ENCODE measurements around the gene CLPSL2. TPM values are rescaled to one million over a fixed set of nuclear protein-coding genes. Genes with fewer than 3 reads are reported as not detected.

The CLPSL2 gene
- total RNA-seq, 1 donor from 2014 or later = not detected

GRCh38 chr6:35754452-35755277 is 21.7 kb upstream of the CLPSL2 start:
- Histone ChIP-seq H3K27me3 (ENCODE audit: control insufficient read depth, insufficient read depth, low read length) (no peaks in the 10 kb centered on the region), H3K36me3 (ENCODE audit: control insufficient read depth, insufficient read depth, low read length) (no peaks in the 10 kb centered on the region), H3K4me3 (ENCODE audit: low read depth, low read length) (no peak overlapping the region)
- FAIRE-seq = no peak
- peak; percentile 30 for DNase-seq (ENCODE audit: low read depth)
- no peak for TF ChIP-seq CTCF (IDR thresholded peaks at IDR 0.05; ENCODE audit: insufficient read depth, low read length, severe bottlenecking)

- DNase-seq (ENCODE audit: low read depth) (no peak), FAIRE-seq (no peak)
- no peak overlapping the region for H3K4me3 ChIP-seq (ENCODE audit: low read depth, low read length)
- no peaks in the 10 kb centered on the region for H3K36me3 ChIP-seq (ENCODE audit: control insufficient read depth, insufficient read depth, low read length)
- no peaks in the 10 kb centered on the region for H3K27me3 ChIP-seq (ENCODE audit: control insufficient read depth, insufficient read depth, low read length)
- TF ChIP-seq CTCF (IDR thresholded peaks at IDR 0.05; ENCODE audit: insufficient read depth, low read length, severe bottlenecking) = no peak
Observed at GRCh38 chr6:35755278-35755924, 21.0 kb upstream of the CLPSL2 start.

GRCh38 chr6:35757456-35758123 is 18.8 kb upstream of the CLPSL2 start:
- no peak for FAIRE-seq

GRCh38 chr6:35759426-35759825 is 17.0 kb upstream of the CLPSL2 start:
- no peak for FAIRE-seq
- no peak for TF ChIP-seq CTCF (IDR thresholded peaks at IDR 0.05; ENCODE audit: insufficient read depth, low read length, severe bottlenecking)
- no peaks in the 10 kb centered on the region for H3K27me3 ChIP-seq (ENCODE audit: control insufficient read depth, insufficient read depth, low read length)
- H3K4me3 ChIP-seq (ENCODE audit: low read depth, low read length) = no peak overlapping the region
- no peak for DNase-seq (ENCODE audit: low read depth)
- no peaks in the 10 kb centered on the region for H3K36me3 ChIP-seq (ENCODE audit: control insufficient read depth, insufficient read depth, low read length)

More at GRCh38 chr6:35757456-35758123, 18.8 kb upstream of the CLPSL2 start:
- peak; percentile 33 for TF ChIP-seq CTCF (IDR thresholded peaks at IDR 0.05; ENCODE audit: insufficient read depth, low read length, severe bottlenecking)
- peak; percentile 29 for DNase-seq (ENCODE audit: low read depth)
- no peak overlapping the region for H3K4me3 ChIP-seq (ENCODE audit: low read depth, low read length)
- H3K36me3 ChIP-seq (ENCODE audit: control insufficient read depth, insufficient read depth, low read length) = no peaks in the 10 kb centered on the region
- no peaks in the 10 kb centered on the region for H3K27me3 ChIP-seq (ENCODE audit: control insufficient read depth, insufficient read depth, low read length)

GRCh38 chr6:35765739-35766138 is 10.7 kb upstream of the CLPSL2 start:
- H3K27me3 ChIP-seq (ENCODE audit: control insufficient read depth, insufficient read depth, low read length) = peaks cover 2% of the 10 kb centered on the region
- FAIRE-seq = no peak
- no peak for TF ChIP-seq CTCF (IDR thresholded peaks at IDR 0.05; ENCODE audit: insufficient read depth, low read length, severe bottlenecking)
- no peak for DNase-seq (ENCODE audit: low read depth)
- no peaks in the 10 kb centered on the region for H3K36me3 ChIP-seq (ENCODE audit: control insufficient read depth, insufficient read depth, low read length)
- no peak overlapping the region for H3K4me3 ChIP-seq (ENCODE audit: low read depth, low read length)
